ENCODE results near the gene GLCCI1. TPM values are rescaled to one million over a fixed set of nuclear protein-coding genes. Genes with fewer than 3 reads are reported as not detected.

GLCCI1 gene
- 10 to 100 TPM; 10.6 to 24.0 (median 16.6) TPM for polyA plus RNA-seq (ENCODE audit: insufficient read length in 10 of 10)
- long read RNA-seq, donor 1, partial matches to known transcripts, result 5 of 5 reads
- long read RNA-seq, donor 1, other reads (novel, unspliced or antisense), result 0 of 5 reads
- long read RNA-seq, donor 2, result 0 reads
- long read RNA-seq, donor 3, result 0 reads
- long read RNA-seq, donor 4, result 0 reads
- long read RNA-seq, donor 5, full-length matches to known transcripts, result 2 of 2 reads
- long read RNA-seq, donor 5, partial matches to known transcripts, result 0 of 2 reads
- long read RNA-seq, donor 5, other reads (novel, unspliced or antisense), result 0 of 2 reads
- long read RNA-seq, donor 6, full-length matches to known transcripts, result 4 of 4 reads
- long read RNA-seq, donor 6, partial matches to known transcripts, result 0 of 4 reads
- long read RNA-seq, donor 6, other reads (novel, unspliced or antisense), result 0 of 4 reads
- long read RNA-seq, donor 7, result 0 reads
- long read RNA-seq, donor 8, result 0 reads
- long read RNA-seq, donor 9, partial matches to known transcripts, result 0 of 1 reads
- long read RNA-seq, donor 9, other reads (novel, unspliced or antisense), result 0 of 1 reads

- peak; percentile 96 to 98 (median 98) for DNase-seq
Measured at GRCh38 chr7:7968544-7969305, at the start of gene GLCCI1. GLCCI1 (plus strand) TSS chr7:7968796; CDS start chr7:7969351, 555 bp downstream.

GRCh38 chr7:7919449-7919945 lies 49.1 kb upstream of the GLCCI1 start:
- no peak for DNase-seq

- DNase-seq, result no peak
Measured at GRCh38 chr7:7920056-7920455, 48.5 kb upstream of the GLCCI1 start.

- no peak for DNase-seq
Measured at GRCh38 chr7:7920481-7920880, 48.1 kb upstream of the GLCCI1 start.

GRCh38 chr7:7921830-7922229 lies 46.8 kb upstream of the GLCCI1 start:
- DNase-seq, result no peak

- DNase-seq, result no peak
Measured at GRCh38 chr7:7922684-7923385, 45.8 kb upstream of the GLCCI1 start.

GRCh38 chr7:7923818-7924217 lies 44.8 kb upstream of the GLCCI1 start:
- no peak for DNase-seq

- no peak for DNase-seq
Measured at GRCh38 chr7:7924303-7924702, 44.3 kb upstream of the GLCCI1 start.

- DNase-seq, result no peak
Measured at GRCh38 chr7:7931626-7932025, 37.0 kb upstream of the GLCCI1 start.

- DNase-seq, result no peak
Measured at GRCh38 chr7:7932553-7932952, 36.0 kb upstream of the GLCCI1 start.

- DNase-seq, result no peak
Measured at GRCh38 chr7:7933915-7934526, 34.6 kb upstream of the GLCCI1 start.

GRCh38 chr7:7934945-7935344 lies 33.7 kb upstream of the GLCCI1 start:
- no peak for DNase-seq

GRCh38 chr7:7938471-7938870 lies 30.1 kb upstream of the GLCCI1 start:
- DNase-seq, result no peak

GRCh38 chr7:7943951-7944350 lies 24.6 kb upstream of the GLCCI1 start:
- no peak for DNase-seq

GRCh38 chr7:7944619-7945282 lies 23.8 kb upstream of the GLCCI1 start:
- peak in 2 of 3 donors; percentile 9 to 22 for DNase-seq

GRCh38 chr7:7946486-7946885 lies 22.1 kb upstream of the GLCCI1 start:
- no peak for DNase-seq

GRCh38 chr7:7948232-7948631 lies 20.4 kb upstream of the GLCCI1 start:
- DNase-seq, result no peak

GRCh38 chr7:7953806-7954205 lies 14.8 kb upstream of the GLCCI1 start:
- peak in 1 of 3 donors; percentile 27 for DNase-seq

GRCh38 chr7:7956531-7957128 lies 12.0 kb upstream of the GLCCI1 start:
- DNase-seq, result peak in 1 of 3 donors; percentile 33

GRCh38 chr7:7957513-7957912 lies 11.1 kb upstream of the GLCCI1 start:
- DNase-seq, result no peak

Data from muscle of back (tissue), 13 donors.